ENCODE data around the gene SLC4A3.

The SLC4A3 gene

GRCh38 chr2:219627103-219628100, at the start of gene SLC4A3:
TSS of gene SLC4A3 (plus strand) at chr2:219627630. CDS start at chr2:219627993, 363 bp downstream.
- Histone ChIP-seq H2AFZ (ENCODE audit: low read depth, low read length) (peak within 1 kb of the TSS; percentile 79), H3K36me3 (ENCODE audit: insufficient read depth, low read length) (no peaks in the 10 kb centered on the region), H3K4me3 (ENCODE audit: low read length) (peak within 1 kb of the TSS; percentile 50), H3K27me3 (ENCODE audit: insufficient read depth, low read length) (peaks cover 30% of the 10 kb centered on the region), H3K4me1 (ENCODE audit: insufficient read depth, low read length) (peaks cover 4% of the 10 kb centered on the region), H3K9me3 (ENCODE audit: low read length) (no peaks in the 10 kb centered on the region)

- H3K4me3 ChIP-seq (ENCODE audit: low read length): no peak overlapping the region
- H2AFZ ChIP-seq (ENCODE audit: low read depth, low read length): no peak overlapping the region
- no peaks in the 10 kb centered on the region for H3K9me3 ChIP-seq (ENCODE audit: low read length)
- peaks cover 4% of the 10 kb centered on the region for H3K27me3 ChIP-seq (ENCODE audit: insufficient read depth, low read length)
- peaks cover 24% of the 10 kb centered on the region for H3K4me1 ChIP-seq (ENCODE audit: insufficient read depth, low read length)
- no peaks in the 10 kb centered on the region for H3K36me3 ChIP-seq (ENCODE audit: insufficient read depth, low read length)
These were observed 48.4 kb upstream of the SLC4A3 start for GRCh38 chr2:219578811-219579613.

GRCh38 chr2:219581346-219581745, 46.1 kb upstream of the SLC4A3 start:
- peaks cover 21% of the 10 kb centered on the region for H3K4me1 ChIP-seq (ENCODE audit: insufficient read depth, low read length)
- no peaks in the 10 kb centered on the region for H3K36me3 ChIP-seq (ENCODE audit: insufficient read depth, low read length)
- no peak overlapping the region for H2AFZ ChIP-seq (ENCODE audit: low read depth, low read length)
- peaks cover 16% of the 10 kb centered on the region for H3K27me3 ChIP-seq (ENCODE audit: insufficient read depth, low read length)
- no peak overlapping the region for H3K4me3 ChIP-seq (ENCODE audit: low read length)
- H3K9me3 ChIP-seq (ENCODE audit: low read length): no peaks in the 10 kb centered on the region

- H3K27me3 ChIP-seq (ENCODE audit: insufficient read depth, low read length): peaks cover 6% of the 10 kb centered on the region
- H3K9me3 ChIP-seq (ENCODE audit: low read length): no peaks in the 10 kb centered on the region
- H2AFZ ChIP-seq (ENCODE audit: low read depth, low read length): no peak overlapping the region
- no peaks in the 10 kb centered on the region for H3K36me3 ChIP-seq (ENCODE audit: insufficient read depth, low read length)
- H3K4me1 ChIP-seq (ENCODE audit: insufficient read depth, low read length): peaks cover 6% of the 10 kb centered on the region
- H3K4me3 ChIP-seq (ENCODE audit: low read length): no peak overlapping the region
These were observed 36.3 kb upstream of the SLC4A3 start for GRCh38 chr2:219591091-219591490.

- Histone ChIP-seq H2AFZ (ENCODE audit: low read depth, low read length) (no peak overlapping the region), H3K27me3 (ENCODE audit: insufficient read depth, low read length) (no peaks in the 10 kb centered on the region), H3K4me1 (ENCODE audit: insufficient read depth, low read length) (peaks cover 14% of the 10 kb centered on the region)
These were observed 34.7 kb upstream of the SLC4A3 start for GRCh38 chr2:219592736-219593135.

GRCh38 chr2:219593154-219593553, 34.3 kb upstream of the SLC4A3 start:
- H3K4me1 ChIP-seq (ENCODE audit: insufficient read depth, low read length): peaks cover 14% of the 10 kb centered on the region
- no peaks in the 10 kb centered on the region for H3K9me3 ChIP-seq (ENCODE audit: low read length)
- H3K4me3 ChIP-seq (ENCODE audit: low read length): no peak overlapping the region
- H2AFZ ChIP-seq (ENCODE audit: low read depth, low read length): no peak overlapping the region
- no peaks in the 10 kb centered on the region for H3K36me3 ChIP-seq (ENCODE audit: insufficient read depth, low read length)
- H3K27me3 ChIP-seq (ENCODE audit: insufficient read depth, low read length): no peaks in the 10 kb centered on the region

More at GRCh38 chr2:219592736-219593135, 34.7 kb upstream of the SLC4A3 start:
- Histone ChIP-seq H3K36me3 (ENCODE audit: insufficient read depth, low read length) (no peaks in the 10 kb centered on the region), H3K9me3 (ENCODE audit: low read length) (no peaks in the 10 kb centered on the region), H3K4me3 (ENCODE audit: low read length) (no peak overlapping the region)

- Histone ChIP-seq H3K27me3 (ENCODE audit: insufficient read depth, low read length) (no peaks in the 10 kb centered on the region), H3K9me3 (ENCODE audit: low read length) (no peaks in the 10 kb centered on the region), H3K4me3 (ENCODE audit: low read length) (no peak overlapping the region), H3K36me3 (ENCODE audit: insufficient read depth, low read length) (no peaks in the 10 kb centered on the region), H2AFZ (ENCODE audit: low read depth, low read length) (no peak overlapping the region), H3K4me1 (ENCODE audit: insufficient read depth, low read length) (peaks cover 17% of the 10 kb centered on the region)
These were observed 32.2 kb upstream of the SLC4A3 start for GRCh38 chr2:219595256-219595655.

- H3K4me3 ChIP-seq (ENCODE audit: low read length): peak overlapping the region; percentile 81
- H3K27me3 ChIP-seq (ENCODE audit: insufficient read depth, low read length): no peaks in the 10 kb centered on the region
- H3K9me3 ChIP-seq (ENCODE audit: low read length): no peaks in the 10 kb centered on the region
- H3K4me1 ChIP-seq (ENCODE audit: insufficient read depth, low read length): peaks cover 17% of the 10 kb centered on the region
- peaks cover 6% of the 10 kb centered on the region for H3K36me3 ChIP-seq (ENCODE audit: insufficient read depth, low read length)
- peak overlapping the region; percentile 86 for H2AFZ ChIP-seq (ENCODE audit: low read depth, low read length)
These were observed 30.4 kb upstream of the SLC4A3 start for GRCh38 chr2:219596954-219597551.

GRCh38 chr2:219597552-219598307, 29.7 kb upstream of the SLC4A3 start, which contains the start of gene STK11IP:
TSS of gene STK11IP (plus strand) at chr2:219597857. CDS start at chr2:219598120, 263 bp downstream.
- Histone ChIP-seq H3K27me3 (ENCODE audit: insufficient read depth, low read length) (no peaks in the 10 kb centered on the region), H2AFZ (ENCODE audit: low read depth, low read length) (peak within 1 kb of the TSS; percentile 86), H3K36me3 (ENCODE audit: insufficient read depth, low read length) (peaks cover 13% of the 10 kb centered on the region), H3K4me1 (ENCODE audit: insufficient read depth, low read length) (peaks cover 17% of the 10 kb centered on the region), H3K9me3 (ENCODE audit: low read length) (no peaks in the 10 kb centered on the region), H3K4me3 (ENCODE audit: low read length) (peak within 1 kb of the TSS; percentile 81)

- peak overlapping the region; percentile 86 for H2AFZ ChIP-seq (ENCODE audit: low read depth, low read length)
- peak overlapping the region; percentile 81 for H3K4me3 ChIP-seq (ENCODE audit: low read length)
- H3K36me3 ChIP-seq (ENCODE audit: insufficient read depth, low read length): peaks cover 14% of the 10 kb centered on the region
- H3K27me3 ChIP-seq (ENCODE audit: insufficient read depth, low read length): no peaks in the 10 kb centered on the region
- peaks cover 17% of the 10 kb centered on the region for H3K4me1 ChIP-seq (ENCODE audit: insufficient read depth, low read length)
- H3K9me3 ChIP-seq (ENCODE audit: low read length): no peaks in the 10 kb centered on the region
These were observed 28.9 kb upstream of the SLC4A3 start for GRCh38 chr2:219598308-219599078.

GRCh38 chr2:219603771-219604170, 23.7 kb upstream of the SLC4A3 start:
- H3K27me3 ChIP-seq (ENCODE audit: insufficient read depth, low read length): no peaks in the 10 kb centered on the region
- no peaks in the 10 kb centered on the region for H3K4me1 ChIP-seq (ENCODE audit: insufficient read depth, low read length)
- no peak overlapping the region for H2AFZ ChIP-seq (ENCODE audit: low read depth, low read length)
- H3K4me3 ChIP-seq (ENCODE audit: low read length): no peak overlapping the region
- H3K36me3 ChIP-seq (ENCODE audit: insufficient read depth, low read length): peaks cover 49% of the 10 kb centered on the region
- H3K9me3 ChIP-seq (ENCODE audit: low read length): no peaks in the 10 kb centered on the region

GRCh38 chr2:219605607-219605954, 21.8 kb upstream of the SLC4A3 start:
- Histone ChIP-seq H3K9me3 (ENCODE audit: low read length) (no peaks in the 10 kb centered on the region), H2AFZ (ENCODE audit: low read depth, low read length) (no peak overlapping the region), H3K4me1 (ENCODE audit: insufficient read depth, low read length) (no peaks in the 10 kb centered on the region), H3K27me3 (ENCODE audit: insufficient read depth, low read length) (no peaks in the 10 kb centered on the region), H3K36me3 (ENCODE audit: insufficient read depth, low read length) (peaks cover 56% of the 10 kb centered on the region), H3K4me3 (ENCODE audit: low read length) (no peak overlapping the region)

All from neuron (in vitro differentiated cells).